ENCODE data around the gene HOXB9. TPM values are rescaled to one million over a fixed set of nuclear protein-coding genes. Genes with fewer than 3 reads are reported as not detected.

Gene HOXB9
- total and polyA plus RNA-seq, 10 of the 15 experiments (the other 5 are each of a cell fraction or from before 2014, with no cell fraction given) = 0.01 to 0.49 (median 0.09) TPM; not detected in 5

DNA sequence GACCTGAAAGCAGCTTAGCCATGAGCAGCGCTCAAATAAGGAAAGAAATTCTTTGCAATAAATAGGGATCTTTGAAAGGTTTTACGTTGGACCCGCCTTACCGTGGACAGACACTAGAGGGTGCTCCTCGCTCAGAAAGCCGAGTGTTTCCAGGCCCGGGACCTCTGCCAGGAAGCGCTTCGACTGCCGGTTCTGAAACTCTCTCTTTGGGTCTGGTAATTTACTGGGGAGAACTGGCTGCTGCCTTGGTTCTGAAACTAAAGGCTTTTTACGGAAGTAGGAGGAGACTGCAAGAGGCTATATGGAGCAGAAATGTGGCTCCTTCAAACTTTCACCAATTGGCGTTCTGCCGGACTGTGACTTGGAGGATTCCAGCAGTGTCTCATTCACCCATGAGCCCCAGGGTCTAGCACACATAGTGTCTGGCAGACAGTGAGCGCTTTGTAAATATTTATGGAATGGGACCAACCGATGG lies 45.6 kb upstream of the HOXB9 start:
- in situ Hi-C loops (cut with MboI) (no loop called here), intact Hi-C loops (cut with micrococcal nuclease; ENCODE audit: unreplicated experiment) (no loop called here)
- no peaks in the 10 kb centered on the region for H3K27me3 ChIP-seq (replicated peaks in 1 of 2; ENCODE audit: control insufficient read depth in 2 of 2, insufficient read depth in 2 of 2, low read length in 1 of 2)
- no TSS peak for BruUV-seq (replicated peaks)
- H3K79me2 ChIP-seq (ENCODE audit: control insufficient read depth, insufficient read depth, low read length) = no peaks in the 10 kb centered on the region
- peak; percentile 79 for ATAC-seq
- H3K4me2 ChIP-seq (ENCODE audit: control insufficient read depth, insufficient read depth) = no peak overlapping the region
- H3K4me3 ChIP-seq = no peak overlapping the region
- peak; percentile 71 for FAIRE-seq
- 15% methylated on average over 15 of the region's 15 CpGs for WGBS (ENCODE audit: insufficient coverage, insufficient replicate concordance, low lambda C conversion rate, missing lambda C conversion rate)
- peak overlapping the region; percentile 55 for H2AFZ ChIP-seq (ENCODE audit: control insufficient read depth, low read depth, low read length)
- H4K20me1 ChIP-seq (ENCODE audit: control insufficient read depth, insufficient read depth) = no peaks in the 10 kb centered on the region
- ChIA-PET POLR2A (no interaction called here), SMC1A (ENCODE audit: uncharacterized antibody, unreplicated experiment) (interaction anchor here (0.9 to 4.5 kb wide), 5 partner anchors 22 to 338 kb away, joined by 3 to 19 read pairs (median 4); no protein-coding TSS in a partner anchor), RAD21 (ENCODE audit: unreplicated experiment) (interaction anchor here (0.6 to 2.3 kb wide), 5 partner anchors 52 to 676 kb away, joined by 3 to 7 read pairs (median 4); no protein-coding TSS in a partner anchor), CTCF (interaction anchor here (0.8 to 5.8 kb wide), 17 partner anchors 9 to 364 kb away, joined by 3 to 28 read pairs (median 4); partner anchors contain the start of gene ATP5MC1)
- no peaks in the 10 kb centered on the region for H3K36me3 ChIP-seq (ENCODE audit: control insufficient read depth in 2 of 2, insufficient read depth in 2 of 2, low read length in 1 of 2)
- H3K27ac ChIP-seq (ENCODE audit: control insufficient read depth, insufficient read depth) = no peak overlapping the region
- no peak overlapping the region for H3K9ac ChIP-seq (ENCODE audit: control insufficient read depth, insufficient read depth, low read length)
- DNase-seq (ENCODE audit: low read depth, low spot score) = no peak
- no peaks in the 10 kb centered on the region for H3K9me3 ChIP-seq (replicated peaks; ENCODE audit: control insufficient read depth, insufficient read depth, low read length)
- no peaks in the 10 kb centered on the region for H3K4me1 ChIP-seq (ENCODE audit: control insufficient read depth, insufficient read depth, low read length)
- TF ChIP-seq, protein P1, sequence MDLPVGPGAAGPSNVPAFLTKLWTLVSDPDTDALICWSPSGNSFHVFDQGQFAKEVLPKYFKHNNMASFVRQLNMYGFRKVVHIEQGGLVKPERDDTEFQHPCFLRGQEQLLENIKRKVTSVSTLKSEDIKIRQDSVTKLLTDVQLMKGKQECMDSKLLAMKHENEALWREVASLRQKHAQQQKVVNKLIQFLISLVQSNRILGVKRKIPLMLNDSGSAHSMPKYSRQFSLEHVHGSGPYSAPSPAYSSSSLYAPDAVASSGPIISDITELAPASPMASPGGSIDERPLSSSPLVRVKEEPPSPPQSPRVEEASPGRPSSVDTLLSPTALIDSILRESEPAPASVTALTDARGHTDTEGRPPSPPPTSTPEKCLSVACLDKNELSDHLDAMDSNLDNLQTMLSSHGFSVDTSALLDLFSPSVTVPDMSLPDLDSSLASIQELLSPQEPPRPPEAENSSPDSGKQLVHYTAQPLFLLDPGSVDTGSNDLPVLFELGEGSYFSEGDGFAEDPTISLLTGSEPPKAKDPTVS (IDR thresholded peaks at IDR 0.05; ENCODE audit: low read depth, low read length) = no peak
- TF ChIP-seq GABPA (IDR thresholded peaks at IDR 0.05; ENCODE audit: low read depth) (no peak), RB1 (IDR thresholded peaks at IDR 0.05; ENCODE audit: borderline replicate concordance) (no peak), RAD21 (IDR thresholded peaks at IDR 0.05; ENCODE audit: insufficient read depth, low read depth, low read length) (peak; percentile 74), ZNF207 (IDR thresholded peaks at IDR 0.05; ENCODE audit: borderline replicate concordance) (no peak), IRF4 (IDR thresholded peaks at IDR 0.05; ENCODE audit: low read depth, low read length) (no peak), RFX5 (IDR thresholded peaks at IDR 0.05; ENCODE audit: low read depth, low read length) (no peak), KDM1A (IDR thresholded peaks at IDR 0.05; ENCODE audit: borderline replicate concordance) (no peak), SMC3 (IDR thresholded peaks at IDR 0.05; ENCODE audit: borderline replicate concordance, low read length) (peak; percentile 45; the same call in 1 of the 2 replicates), YY1 (IDR thresholded peaks at IDR 0.05; ENCODE audit: low read depth, low read length) (no peak), SMAD1 (IDR thresholded peaks at IDR 0.05; ENCODE audit: low read depth, partially characterized antibody) (no peak), IKZF2 (IDR thresholded peaks at IDR 0.05) (no peak), TAF1 (IDR thresholded peaks at IDR 0.05; ENCODE audit: borderline replicate concordance, low read depth, low read length) (no peak), TCF7 (IDR thresholded peaks at IDR 0.05; ENCODE audit: borderline replicate concordance) (no peak), KAT2A (conservative IDR thresholded peaks at IDR 0.05; ENCODE audit: control insufficient read depth, low read depth, low read length) (no peak), NR2F1 (conservative IDR thresholded peaks at IDR 0.05) (no peak), PML (IDR thresholded peaks at IDR 0.05; ENCODE audit: low read length) (no peak), LARP7 (IDR thresholded peaks at IDR 0.05) (no peak)
- TF ChIP-seq, protein P2, sequence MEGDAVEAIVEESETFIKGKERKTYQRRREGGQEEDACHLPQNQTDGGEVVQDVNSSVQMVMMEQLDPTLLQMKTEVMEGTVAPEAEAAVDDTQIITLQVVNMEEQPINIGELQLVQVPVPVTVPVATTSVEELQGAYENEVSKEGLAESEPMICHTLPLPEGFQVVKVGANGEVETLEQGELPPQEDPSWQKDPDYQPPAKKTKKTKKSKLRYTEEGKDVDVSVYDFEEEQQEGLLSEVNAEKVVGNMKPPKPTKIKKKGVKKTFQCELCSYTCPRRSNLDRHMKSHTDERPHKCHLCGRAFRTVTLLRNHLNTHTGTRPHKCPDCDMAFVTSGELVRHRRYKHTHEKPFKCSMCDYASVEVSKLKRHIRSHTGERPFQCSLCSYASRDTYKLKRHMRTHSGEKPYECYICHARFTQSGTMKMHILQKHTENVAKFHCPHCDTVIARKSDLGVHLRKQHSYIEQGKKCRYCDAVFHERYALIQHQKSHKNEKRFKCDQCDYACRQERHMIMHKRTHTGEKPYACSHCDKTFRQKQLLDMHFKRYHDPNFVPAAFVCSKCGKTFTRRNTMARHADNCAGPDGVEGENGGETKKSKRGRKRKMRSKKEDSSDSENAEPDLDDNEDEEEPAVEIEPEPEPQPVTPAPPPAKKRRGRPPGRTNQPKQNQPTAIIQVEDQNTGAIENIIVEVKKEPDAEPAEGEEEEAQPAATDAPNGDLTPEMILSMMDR (IDR thresholded peaks at IDR 0.05 in 2 of 3, conservative IDR thresholded peaks at IDR 0.05 in 1 of 3; ENCODE audit: control insufficient read depth in 2 of 3, extremely low read depth in 1 of 3, insufficient read depth in 1 of 3, low read depth in 3 of 3, low read length in 3 of 3) = peak; percentile 81 to 90 (median 84)
- TF ChIP-seq, protein P3, sequence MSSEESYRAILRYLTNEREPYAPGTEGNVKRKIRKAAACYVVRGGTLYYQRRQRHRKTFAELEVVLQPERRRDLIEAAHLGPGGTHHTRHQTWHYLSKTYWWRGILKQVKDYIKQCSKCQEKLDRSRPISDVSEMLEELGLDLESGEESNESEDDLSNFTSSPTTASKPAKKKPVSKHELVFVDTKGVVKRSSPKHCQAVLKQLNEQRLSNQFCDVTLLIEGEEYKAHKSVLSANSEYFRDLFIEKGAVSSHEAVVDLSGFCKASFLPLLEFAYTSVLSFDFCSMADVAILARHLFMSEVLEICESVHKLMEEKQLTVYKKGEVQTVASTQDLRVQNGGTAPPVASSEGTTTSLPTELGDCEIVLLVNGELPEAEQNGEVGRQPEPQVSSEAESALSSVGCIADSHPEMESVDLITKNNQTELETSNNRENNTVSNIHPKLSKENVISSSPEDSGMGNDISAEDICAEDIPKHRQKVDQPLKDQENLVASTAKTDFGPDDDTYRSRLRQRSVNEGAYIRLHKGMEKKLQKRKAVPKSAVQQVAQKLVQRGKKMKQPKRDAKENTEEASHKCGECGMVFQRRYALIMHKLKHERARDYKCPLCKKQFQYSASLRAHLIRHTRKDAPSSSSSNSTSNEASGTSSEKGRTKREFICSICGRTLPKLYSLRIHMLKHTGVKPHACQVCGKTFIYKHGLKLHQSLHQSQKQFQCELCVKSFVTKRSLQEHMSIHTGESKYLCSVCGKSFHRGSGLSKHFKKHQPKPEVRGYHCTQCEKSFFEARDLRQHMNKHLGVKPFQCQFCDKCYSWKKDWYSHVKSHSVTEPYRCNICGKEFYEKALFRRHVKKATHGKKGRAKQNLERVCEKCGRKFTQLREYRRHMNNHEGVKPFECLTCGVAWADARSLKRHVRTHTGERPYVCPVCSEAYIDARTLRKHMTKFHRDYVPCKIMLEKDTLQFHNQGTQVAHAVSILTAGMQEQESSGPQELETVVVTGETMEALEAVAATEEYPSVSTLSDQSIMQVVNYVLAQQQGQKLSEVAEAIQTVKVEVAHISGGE (CRISPR knock-in tag; IDR thresholded peaks at IDR 0.05) = no peak
